C4-2B (cell line): ENCODE results near the gene TMEM178B.

ENCODE experiments used
- CTCF ChIP-seq: fragments of 450-650 bp; conservative IDR thresholded peaks from 2 replicates; pipeline ENCODE4 v1.5.1; 2017; ENCODE audit warnings: mild to moderate bottlenecking
- ZFX ChIP-seq: fragments of 450-650 bp; IDR thresholded peaks from 2 replicates; pipeline ENCODE4 v1.6.1; 2017

- no peak for TF ChIP-seq CTCF
- TF ChIP-seq ZFX = no peak
Observed at GRCh38 chr7:141411133-141411532, 337.3 kb downstream of the TMEM178B start.
